Panc1 (cell line): Measurements from ENCODE around the gene CCDC9.

Source experiments
- POLR2AphosphoS5 ChIP-seq: IDR thresholded peaks from 2 replicates; pipeline ENCODE4 v1.6.1; 2012; ENCODE audit warnings: mild to moderate bottlenecking, low read depth, low read length, moderate library complexity
- SIN3A ChIP-seq: IDR thresholded peaks from 2 replicates; pipeline ENCODE4 v1.6.1; 2012; ENCODE audit warnings: low read depth, mild to moderate bottlenecking, low read length, moderate library complexity, borderline replicate concordance; ENCODE audit not compliant: insufficient read depth
- TCF7L2 ChIP-seq: IDR thresholded peaks from 2 replicates; pipeline ENCODE4 v1.6.1; 2011; ENCODE audit warnings: mild to moderate bottlenecking, low read depth, low read length, inconsistent platforms
- TF ChIP-seq, protein P1 (sequence below): fragments of 450-650 bp; IDR thresholded peaks from 2 replicates; pipeline ENCODE4 v1.5.1; 2017; ENCODE audit warnings: mild to moderate bottlenecking
- TF ChIP-seq, protein P2 (sequence below), 2 experiments: IDR thresholded peaks; 2 replicates each; pipeline ENCODE4 v1.6.1; 2011 to 2012; ENCODE audit warnings: low read depth in 2 of 2, control low read depth in 1 of 2, low read length in 1 of 2, mild to moderate bottlenecking in 1 of 2, moderate library complexity in 1 of 2; ENCODE audit not compliant: insufficient read depth in 1 of 2

DNA sequence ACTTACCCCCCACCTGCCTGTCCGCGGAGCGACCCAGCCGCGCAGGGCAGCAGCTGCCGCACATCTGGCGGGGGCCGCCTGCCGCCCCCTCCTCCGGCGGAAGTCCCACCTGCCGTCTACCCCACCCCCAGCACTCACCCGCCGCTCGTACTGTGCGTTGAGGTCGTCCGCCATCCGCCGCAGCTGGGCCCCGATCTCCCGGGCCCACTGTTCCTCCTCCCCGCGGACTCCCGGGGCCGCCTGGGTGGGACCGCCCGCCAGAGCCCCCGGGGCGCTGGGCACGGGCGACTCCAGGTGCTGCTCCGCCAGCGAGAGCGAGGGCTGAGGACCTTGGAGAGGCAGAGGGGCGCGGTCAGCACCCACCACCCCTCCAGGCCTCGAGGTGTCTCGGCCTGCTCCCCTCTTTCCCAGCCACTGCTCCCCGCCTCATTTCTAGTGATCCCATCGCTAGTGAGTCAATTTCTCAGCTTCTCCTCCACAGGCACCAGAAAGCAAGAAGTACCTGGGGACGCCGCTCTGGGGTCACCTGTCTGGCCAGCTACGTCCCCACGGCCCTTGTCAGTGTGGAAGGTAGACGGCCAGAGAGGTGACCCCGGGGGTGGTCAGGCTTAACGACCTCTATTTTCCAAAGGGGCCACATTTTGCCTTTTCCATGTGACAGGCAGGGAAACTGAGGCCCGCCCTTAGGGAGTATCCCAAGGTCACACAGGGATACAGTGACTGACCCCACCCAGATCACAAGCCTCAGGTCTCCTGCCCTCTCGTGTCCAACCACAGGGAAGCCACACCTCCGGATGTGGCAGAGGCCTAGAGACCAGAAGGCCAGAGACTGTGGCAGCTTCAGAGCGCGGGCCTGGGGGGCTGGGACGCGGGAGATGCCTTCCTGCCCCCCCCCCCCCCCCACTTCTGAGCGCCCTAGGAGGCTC lies 29.6 kb upstream of the CCDC9 start:
- TF ChIP-seq, protein P1, sequence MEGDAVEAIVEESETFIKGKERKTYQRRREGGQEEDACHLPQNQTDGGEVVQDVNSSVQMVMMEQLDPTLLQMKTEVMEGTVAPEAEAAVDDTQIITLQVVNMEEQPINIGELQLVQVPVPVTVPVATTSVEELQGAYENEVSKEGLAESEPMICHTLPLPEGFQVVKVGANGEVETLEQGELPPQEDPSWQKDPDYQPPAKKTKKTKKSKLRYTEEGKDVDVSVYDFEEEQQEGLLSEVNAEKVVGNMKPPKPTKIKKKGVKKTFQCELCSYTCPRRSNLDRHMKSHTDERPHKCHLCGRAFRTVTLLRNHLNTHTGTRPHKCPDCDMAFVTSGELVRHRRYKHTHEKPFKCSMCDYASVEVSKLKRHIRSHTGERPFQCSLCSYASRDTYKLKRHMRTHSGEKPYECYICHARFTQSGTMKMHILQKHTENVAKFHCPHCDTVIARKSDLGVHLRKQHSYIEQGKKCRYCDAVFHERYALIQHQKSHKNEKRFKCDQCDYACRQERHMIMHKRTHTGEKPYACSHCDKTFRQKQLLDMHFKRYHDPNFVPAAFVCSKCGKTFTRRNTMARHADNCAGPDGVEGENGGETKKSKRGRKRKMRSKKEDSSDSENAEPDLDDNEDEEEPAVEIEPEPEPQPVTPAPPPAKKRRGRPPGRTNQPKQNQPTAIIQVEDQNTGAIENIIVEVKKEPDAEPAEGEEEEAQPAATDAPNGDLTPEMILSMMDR, result no peak
- TF ChIP-seq, protein P2, sequence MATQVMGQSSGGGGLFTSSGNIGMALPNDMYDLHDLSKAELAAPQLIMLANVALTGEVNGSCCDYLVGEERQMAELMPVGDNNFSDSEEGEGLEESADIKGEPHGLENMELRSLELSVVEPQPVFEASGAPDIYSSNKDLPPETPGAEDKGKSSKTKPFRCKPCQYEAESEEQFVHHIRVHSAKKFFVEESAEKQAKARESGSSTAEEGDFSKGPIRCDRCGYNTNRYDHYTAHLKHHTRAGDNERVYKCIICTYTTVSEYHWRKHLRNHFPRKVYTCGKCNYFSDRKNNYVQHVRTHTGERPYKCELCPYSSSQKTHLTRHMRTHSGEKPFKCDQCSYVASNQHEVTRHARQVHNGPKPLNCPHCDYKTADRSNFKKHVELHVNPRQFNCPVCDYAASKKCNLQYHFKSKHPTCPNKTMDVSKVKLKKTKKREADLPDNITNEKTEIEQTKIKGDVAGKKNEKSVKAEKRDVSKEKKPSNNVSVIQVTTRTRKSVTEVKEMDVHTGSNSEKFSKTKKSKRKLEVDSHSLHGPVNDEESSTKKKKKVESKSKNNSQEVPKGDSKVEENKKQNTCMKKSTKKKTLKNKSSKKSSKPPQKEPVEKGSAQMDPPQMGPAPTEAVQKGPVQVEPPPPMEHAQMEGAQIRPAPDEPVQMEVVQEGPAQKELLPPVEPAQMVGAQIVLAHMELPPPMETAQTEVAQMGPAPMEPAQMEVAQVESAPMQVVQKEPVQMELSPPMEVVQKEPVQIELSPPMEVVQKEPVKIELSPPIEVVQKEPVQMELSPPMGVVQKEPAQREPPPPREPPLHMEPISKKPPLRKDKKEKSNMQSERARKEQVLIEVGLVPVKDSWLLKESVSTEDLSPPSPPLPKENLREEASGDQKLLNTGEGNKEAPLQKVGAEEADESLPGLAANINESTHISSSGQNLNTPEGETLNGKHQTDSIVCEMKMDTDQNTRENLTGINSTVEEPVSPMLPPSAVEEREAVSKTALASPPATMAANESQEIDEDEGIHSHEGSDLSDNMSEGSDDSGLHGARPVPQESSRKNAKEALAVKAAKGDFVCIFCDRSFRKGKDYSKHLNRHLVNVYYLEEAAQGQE (IDR thresholded peaks at IDR 0.05; ENCODE audit: insufficient read depth in 1 of 2, low read depth in 2 of 2, low read length in 1 of 2), result no peak
- TF ChIP-seq TCF7L2 (no peak), POLR2AphosphoS5 (no peak; the same call in 1 of the 2 replicates), SIN3A (no peak)
